OCI-LY1 (cell line): ENCODE results near the gene TCP11L1.

Experiments used
- H2AFZ ChIP-seq: fragments of 200-600 bp; sonication (generic), shearing (Covaris generic); 2 replicates; pipeline ENCODE4 v1.6.0; 2014; ENCODE audit warnings: antibody characterized with exemption, mild to moderate bottlenecking, low read length
- H3F3A ChIP-seq: fragments of 200-600 bp; sonication (generic), shearing (Covaris generic); 2 replicates; pipeline ENCODE4 v1.6.0; 2014; ENCODE audit warnings: mild to moderate bottlenecking, antibody characterized with exemption, low read length, moderate library complexity; ENCODE audit not compliant: insufficient read depth
- H3K27ac ChIP-seq: fragments of 200-600 bp; sonication (generic); 2 replicates; pipeline ENCODE4 v1.5.1; 2014; ENCODE audit warnings: low read length, mixed run types, mild to moderate bottlenecking, low read depth; ENCODE audit not compliant: poor library complexity, severe bottlenecking
- H3K27me3 ChIP-seq: fragments of 200-600 bp; sonication (generic); 2 replicates; pipeline ENCODE4 v1.6.0; 2014; ENCODE audit warnings: antibody characterized with exemption, mild to moderate bottlenecking, low read length, moderate library complexity; ENCODE audit not compliant: insufficient read depth
- H3K36me3 ChIP-seq: fragments of 200-600 bp; sonication (generic); 2 replicates; pipeline ENCODE4 v1.6.1; 2014; ENCODE audit warnings: mild to moderate bottlenecking, antibody characterized with exemption, low read length, moderate library complexity, mixed read lengths; ENCODE audit not compliant: insufficient read depth
- H3K4me1 ChIP-seq: fragments of 200-600 bp; sonication (generic); 2 replicates; pipeline ENCODE4 v1.5.1; 2014; ENCODE audit warnings: mild to moderate bottlenecking, low read length, moderate library complexity; ENCODE audit not compliant: insufficient read depth, severe bottlenecking
- H3K4me2 ChIP-seq: fragments of 200-600 bp; sonication (generic), shearing (Covaris generic); 2 replicates; pipeline ENCODE4 v1.6.1; 2014; ENCODE audit warnings: low read length
- H3K4me3 ChIP-seq: fragments of 200-600 bp; sonication (generic); 2 replicates; pipeline ENCODE4 v1.5.1; 2014; ENCODE audit warnings: low read length, low read depth, mild to moderate bottlenecking, mixed read lengths; ENCODE audit not compliant: poor library complexity, severe bottlenecking
- H3K79me2 ChIP-seq: fragments of 200-600 bp; shearing (Covaris generic); 2 replicates; pipeline ENCODE4 v1.6.1; 2016; ENCODE audit warnings: mixed run types, low read length, mixed read lengths; ENCODE audit not compliant: insufficient read depth
- H3K9ac ChIP-seq: fragments of 200-600 bp; sonication (generic), shearing (Covaris generic); 2 replicates; pipeline ENCODE4 v1.6.1; 2014; ENCODE audit warnings: mild to moderate bottlenecking, low read length, mixed read lengths
- H3K9me2 ChIP-seq: fragments of 200-600 bp; sonication (generic), shearing (Covaris generic); 2 replicates; pipeline ENCODE4 v1.6.1; 2014; ENCODE audit warnings: low read depth, mild to moderate bottlenecking, low read length, mixed read lengths
- H3K9me3 ChIP-seq: fragments of 200-600 bp; shearing (Covaris generic); 2 replicates; pipeline ENCODE4 v1.6.1; 2014; ENCODE audit warnings: low read length, mixed read lengths
- H4K20me1 ChIP-seq: fragments of 200-600 bp; sonication (generic), shearing (Covaris generic); 2 replicates; pipeline ENCODE4 v1.6.0; 2016; ENCODE audit warnings: mild to moderate bottlenecking, low read length; ENCODE audit not compliant: insufficient read depth
- CTCF ChIP-seq: fragments of 200-600 bp; sonication (generic), shearing (Covaris generic); IDR thresholded peaks from 2 replicates; pipeline ENCODE4 v1.5.1; 2017; ENCODE audit warnings: mild to moderate bottlenecking, antibody characterized with exemption, low read length, moderate library complexity, mixed read lengths
- EZH2 ChIP-seq: fragments of 200-600 bp; sonication (generic), shearing (Covaris generic); IDR thresholded peaks from 2 replicates; pipeline ENCODE4 v1.8.0; 2017; ENCODE audit warnings: borderline replicate concordance, mixed run types, mild to moderate bottlenecking, antibody characterized with exemption, low read length, moderate library complexity, mixed read lengths

Gene TCP11L1

GRCh38 chr11:33055375-33055774, 16.0 kb downstream of the TCP11L1 start:
- H3K79me2 ChIP-seq = no peaks in the 10 kb centered on the region
- no peak overlapping the region for H2AFZ ChIP-seq
- no peak overlapping the region for H3K4me2 ChIP-seq
- peaks cover 35% of the 10 kb centered on the region for H3K36me3 ChIP-seq
- no peaks in the 10 kb centered on the region for H3K9me2 ChIP-seq
- TF ChIP-seq CTCF = no peak
- TF ChIP-seq EZH2 = no peak
- H3F3A ChIP-seq = no peaks in the 10 kb centered on the region
- H4K20me1 ChIP-seq = no peaks in the 10 kb centered on the region
- H3K4me3 ChIP-seq = no peak overlapping the region
- no peak overlapping the region for H3K27ac ChIP-seq
- H3K27me3 ChIP-seq = no peaks in the 10 kb centered on the region
- H3K9ac ChIP-seq = no peak overlapping the region
- no peaks in the 10 kb centered on the region for H3K9me3 ChIP-seq
- peaks cover 4% of the 10 kb centered on the region for H3K4me1 ChIP-seq

- Histone ChIP-seq H3K9me3 (no peaks in the 10 kb centered on the region), H3K36me3 (peaks cover 43% of the 10 kb centered on the region), H3K4me3 (no peak overlapping the region), H3K27me3 (no peaks in the 10 kb centered on the region), H3K9ac (no peak overlapping the region), H3F3A (no peaks in the 10 kb centered on the region), H3K4me1 (no peaks in the 10 kb centered on the region), H3K27ac (no peak overlapping the region), H3K4me2 (no peak overlapping the region), H2AFZ (no peak overlapping the region), H3K9me2 (no peaks in the 10 kb centered on the region), H3K79me2 (no peaks in the 10 kb centered on the region), H4K20me1 (no peaks in the 10 kb centered on the region)
- TF ChIP-seq EZH2 (no peak), CTCF (no peak)
Measured at GRCh38 chr11:33057284-33057683, 17.9 kb downstream of the TCP11L1 start.

GRCh38 chr11:33059331-33060007, 20.1 kb downstream of the TCP11L1 start:
- no peaks in the 10 kb centered on the region for H3K27me3 ChIP-seq
- H3K27ac ChIP-seq = no peak overlapping the region
- no peak overlapping the region for H2AFZ ChIP-seq
- H3K9me2 ChIP-seq = no peaks in the 10 kb centered on the region
- H3K4me2 ChIP-seq = no peak overlapping the region
- no peak overlapping the region for H3K9ac ChIP-seq
- H3K4me1 ChIP-seq = peaks cover 11% of the 10 kb centered on the region
- H4K20me1 ChIP-seq = no peaks in the 10 kb centered on the region
- no peak for TF ChIP-seq CTCF
- no peak for TF ChIP-seq EZH2
- no peaks in the 10 kb centered on the region for H3K9me3 ChIP-seq
- peaks cover 54% of the 10 kb centered on the region for H3K36me3 ChIP-seq
- H3K4me3 ChIP-seq = no peak overlapping the region
- no peaks in the 10 kb centered on the region for H3K79me2 ChIP-seq
- no peaks in the 10 kb centered on the region for H3F3A ChIP-seq
